NCI-H1092 treated with DMSO at 0.1 percent for 48 hours (cell line): ENCODE data around the gene A2ML1.
"Not testable (repeated sequence)": the region's sequence is repeated elsewhere in the genome, so short reads cannot be mapped to it uniquely, and the experiment has no call there.

Experiments used
- DNase-seq: peaks from one replicate; lab custom pipeline; 2025; lab: John Stamatoyannopoulos, UW

A2ML1 gene

GRCh38 chr12:8907513-8907912, 85.1 kb downstream of the A2ML1 start:
- DNase-seq: no peak

GRCh38 chr12:8909752-8910151, 87.3 kb downstream of the A2ML1 start:
- DNase-seq: no peak

GRCh38 chr12:8911606-8912268, 89.3 kb downstream of the A2ML1 start:
- no peak for DNase-seq

GRCh38 chr12:8912914-8913313, 90.5 kb downstream of the A2ML1 start:
- peak; percentile 50 for DNase-seq

- DNase-seq: peak; percentile 72
Observed at GRCh38 chr12:8913702-8914032, 91.2 kb downstream of the A2ML1 start.

- peak; percentile 87 for DNase-seq
Observed at GRCh38 chr12:8914033-8914715, 91.8 kb downstream of the A2ML1 start, which contains the start of gene PHC1. Gene PHC1, plus strand, starts transcription at chr12:8914509. Its CDS starts 3,169 bp downstream, at chr12:8917678.

- peak; percentile 67 for DNase-seq
Observed at GRCh38 chr12:8914716-8915526, 92.5 kb downstream of the A2ML1 start.

GRCh38 chr12:8916154-8916553, 93.7 kb downstream of the A2ML1 start:
- no peak for DNase-seq

GRCh38 chr12:8917031-8917430, 94.6 kb downstream of the A2ML1 start:
- no peak for DNase-seq

- DNase-seq: no peak
Observed at GRCh38 chr12:8917751-8918150, 95.3 kb downstream of the A2ML1 start.

- DNase-seq: not testable (repeated sequence)
Observed at GRCh38 chr12:8919643-8920042, 97.2 kb downstream of the A2ML1 start.

GRCh38 chr12:8922544-8922943, 100.1 kb downstream of the A2ML1 start:
- DNase-seq: no peak
